ENCODE results near the gene NIPBL.

- TF ChIP-seq POLR2A (IDR thresholded peaks at IDR 0.05) (no peak), CTCF (IDR thresholded peaks at IDR 0.05) (no peak), POLR2AphosphoS5 (IDR thresholded peaks at IDR 0.05) (no peak)
Measured at GRCh38 chr5:37077146-37077545, 200.6 kb downstream of the NIPBL start.
